HepG2 (cell line): ENCODE data around the gene VRK3. TPM values are rescaled to one million over a fixed set of nuclear protein-coding genes. Genes with fewer than 3 reads are reported as not detected.
A peak's percentile ranks its signal among the peaks of the same experiment; 100 is the strongest.

Experiments
- BORCS8-MEF2B ChIP-seq: sonication (generic); formaldehyde crosslinking; IDR thresholded peaks from 2 replicates; pipeline ENCODE4 v1.8.0; 2022; ENCODE audit warnings: mild to moderate bottlenecking, missing genetic modification reagents
- BRD4 ChIP-seq: sonication (generic); formaldehyde crosslinking; IDR thresholded peaks from 2 replicates; pipeline ENCODE4 v1.4.0; 2020; ENCODE audit warnings: missing genetic modification reagents
- EED ChIP-seq: sonication (generic); formaldehyde crosslinking; IDR thresholded peaks from 2 replicates; pipeline ENCODE4 v1.5.0; 2020; ENCODE audit warnings: mild to moderate bottlenecking, missing genetic modification reagents
- GTF3A ChIP-seq: sonication (generic); formaldehyde crosslinking; conservative IDR thresholded peaks from 2 replicates; pipeline ENCODE4 v1.4.0; 2020; ENCODE audit warnings: mild to moderate bottlenecking, missing genetic modification reagents
- HDAC6 ChIP-seq: fragments of 200-600 bp; sonication (generic); IDR thresholded peaks from 2 replicates; pipeline ENCODE4 v1.7.0; 2017; ENCODE audit warnings: mild to moderate bottlenecking, antibody characterized with exemption, low read length, low read depth
- KDM5B ChIP-seq: sonication (generic); formaldehyde crosslinking; IDR thresholded peaks from 2 replicates; pipeline ENCODE4 v1.4.0; 2020; ENCODE audit warnings: missing genetic modification reagents, mild to moderate bottlenecking, borderline replicate concordance
- KLF15 ChIP-seq: sonication (generic); formaldehyde crosslinking; IDR thresholded peaks from 2 replicates; pipeline ENCODE4 v1.8.1; 2023; ENCODE audit warnings: borderline replicate concordance, mild to moderate bottlenecking, inconsistent platforms, missing genetic modification reagents, mixed read lengths
- MXI1 ChIP-seq: IDR thresholded peaks from 3 replicates; pipeline ENCODE4 v1.6.1; 2012; ENCODE audit warnings: low read depth, low read length, inconsistent platforms, borderline replicate concordance
- NONO ChIP-seq, 2 experiments: fragments of 450-650 bp in 1 of 2; sonication (generic) in 1 of 2; formaldehyde crosslinking in 1 of 2; IDR thresholded peaks in 1 of 2; conservative IDR thresholded peaks in 1 of 2; 2 replicates each; pipeline versions ENCODE4 v1.6.1 to v1.8.0; 2017 to 2022; ENCODE audit warnings: mild to moderate bottlenecking in 1 of 2, missing genetic modification reagents in 1 of 2, moderate library complexity in 1 of 2
- RCOR2 ChIP-seq: IDR thresholded peaks from 2 replicates; pipeline ENCODE4 v1.6.1; 2016; ENCODE audit warnings: missing biosample characterization, missing genetic modification reagents
- SMARCC2 ChIP-seq: fragments of 450-650 bp; IDR thresholded peaks from 2 replicates; pipeline ENCODE4 v1.6.1; 2017; ENCODE audit warnings: antibody characterized with exemption, mild to moderate bottlenecking
- TGIF2 ChIP-seq: IDR thresholded peaks from 2 replicates; pipeline ENCODE4 v1.6.1; 2016; ENCODE audit warnings: control low read depth, missing compliant biosample characterization
- TIGD3 ChIP-seq: sonication (generic); formaldehyde crosslinking; IDR thresholded peaks from 2 replicates; pipeline ENCODE4 v1.5.1; 2020; ENCODE audit warnings: mild to moderate bottlenecking, missing genetic modification reagents, borderline replicate concordance
- TP53 ChIP-seq: sonication (generic); formaldehyde crosslinking; conservative IDR thresholded peaks from 2 replicates; pipeline ENCODE4 v1.4.0; 2020; ENCODE audit warnings: missing genetic modification reagents
- TRIM22 ChIP-seq: fragments of 450-650 bp; IDR thresholded peaks from 2 replicates; pipeline ENCODE4 v1.6.1; 2017
- ZNF326 ChIP-seq: sonication (generic); formaldehyde crosslinking; IDR thresholded peaks from 2 replicates; pipeline ENCODE4 v1.4.0; 2020; ENCODE audit warnings: missing genetic modification reagents, borderline replicate concordance
- ZNF704 ChIP-seq: sonication (generic); formaldehyde crosslinking; IDR thresholded peaks from 2 replicates; pipeline ENCODE4 v1.8.1; 2023; ENCODE audit warnings: mild to moderate bottlenecking, inconsistent platforms, moderate library complexity, missing genetic modification reagents, borderline replicate concordance
- ZNF746 ChIP-seq: sonication (generic); formaldehyde crosslinking; IDR thresholded peaks from 2 replicates; pipeline ENCODE4 v1.8.0; 2022; ENCODE audit warnings: mild to moderate bottlenecking, missing genetic modification reagents
- ZNF788 ChIP-seq: sonication (generic); formaldehyde crosslinking; IDR thresholded peaks from 2 replicates; pipeline ENCODE4 v1.5.0; 2020; ENCODE audit warnings: mild to moderate bottlenecking, missing genetic modification reagents, borderline replicate concordance
- ZSCAN12 ChIP-seq: sonication (generic); formaldehyde crosslinking; IDR thresholded peaks from 2 replicates; pipeline ENCODE4 v1.9.0; 2021; ENCODE audit warnings: mild to moderate bottlenecking, missing genetic modification reagents
- ZSCAN25 ChIP-seq: sonication (generic); formaldehyde crosslinking; IDR thresholded peaks from 2 replicates; pipeline ENCODE4 v1.8.0; 2022; ENCODE audit warnings: mild to moderate bottlenecking, missing genetic modification reagents
- polyA plus RNA-seq, 8 experiments: library from polyadenylated mRNA; depleted of rRNA in 3 of 8; stranded (reverse) in 7 of 8; unstranded in 1 of 8; fragments of >200 nt; fragmentation: Illumina TruSeq in 4 of 8; extraction: Trizol in 4 of 8; gene quantifications; 2 replicates each; pipeline versions ENCODE4 v1.2.1 to v1.2.3, GENCODE V29; 2011 to 2016; ENCODE audit warnings: low read depth in 4 of 8, missing spikeins in 1 of 8, mixed read lengths in 1 of 8; ENCODE audit not compliant: insufficient read depth in 1 of 8
- total RNA-seq, 5 experiments: library from RNA; depleted of rRNA; stranded (reverse); fragments of >200 nt; fragmentation: Illumina TruSeq; extraction: Trizol; gene quantifications; 2 replicates each; pipeline ENCODE4 v1.2.3, GENCODE V29; 2016; ENCODE audit warnings: low read depth in 1 of 5
- TF ChIP-seq, protein P1 (sequence below): sonication (generic); formaldehyde crosslinking; IDR thresholded peaks from 2 replicates; pipeline ENCODE4 v1.8.0; 2023; ENCODE audit warnings: mild to moderate bottlenecking, missing genetic modification reagents
- TF ChIP-seq, protein P2 (sequence below): sonication (generic); formaldehyde crosslinking; IDR thresholded peaks from 2 replicates; pipeline ENCODE4 v1.5.1; 2020; ENCODE audit warnings: missing genetic modification reagents, mild to moderate bottlenecking, borderline replicate concordance

Gene VRK3
- total and polyA plus RNA-seq, 2 of the 13 experiments (the other 11 are each of a cell fraction or from before 2014, with no cell fraction given) = 23.8 to 28.3 TPM

DNA sequence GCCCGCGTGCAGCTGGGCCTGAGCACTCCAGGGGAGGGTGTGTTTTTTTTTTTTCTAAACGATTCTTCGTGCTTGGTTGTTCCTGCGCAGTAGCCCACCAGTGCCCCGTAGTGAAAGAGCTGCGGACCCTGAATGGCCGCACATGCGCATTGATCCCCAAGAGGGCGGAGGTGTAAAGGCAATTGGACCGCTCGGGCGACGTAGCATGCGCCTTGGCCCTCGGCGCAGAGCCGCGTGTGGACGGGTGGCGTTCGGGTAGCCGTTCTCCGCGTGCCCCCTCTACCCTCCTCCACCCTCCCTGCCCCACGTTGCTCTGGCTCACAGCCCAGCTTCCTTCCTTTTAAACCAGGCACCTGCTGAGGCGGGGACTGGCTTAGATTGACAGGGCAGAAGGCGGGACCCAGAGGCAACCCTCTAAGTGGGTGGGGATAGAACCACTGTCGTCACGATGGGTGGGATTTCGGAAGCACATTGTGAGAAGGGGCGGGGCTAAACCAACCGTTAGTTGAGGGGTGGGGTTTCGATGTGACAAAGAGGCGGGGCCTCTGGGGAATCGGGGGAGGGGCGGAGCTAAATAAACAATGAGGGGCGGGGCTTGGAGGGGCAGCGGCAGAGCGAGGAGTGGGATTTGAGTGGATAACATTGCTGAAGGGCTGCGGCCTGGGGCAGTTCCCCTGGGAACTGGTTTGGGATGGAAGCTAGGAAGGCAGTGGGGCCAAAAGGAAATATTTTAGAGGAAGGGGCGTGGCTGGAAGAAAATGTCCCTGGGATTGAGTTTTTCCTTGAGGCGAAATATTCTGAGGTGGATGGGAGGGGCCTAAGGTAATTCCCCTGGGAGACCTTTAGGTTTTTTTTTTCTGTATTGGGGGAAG lies 95.3 kb downstream of the VRK3 start (continued):
- TF ChIP-seq TRIM22 (no peak), HDAC6 (no peak), GTF3A (CRISPR knock-in tag) (0 out of 2 replicates have a peak, but pooled peaks have one; percentile 19), ZNF326 (CRISPR knock-in tag) (no peak), KLF15 (CRISPR knock-in tag) (0 out of 2 replicates have a peak, but pooled peaks have one; percentile 63), ZSCAN25 (CRISPR knock-in tag) (peak; percentile 85; the same call in 1 of the 2 replicates), TIGD3 (no peak), RCOR2 (0 out of 2 replicates have a peak, but pooled peaks have one; percentile 38), ZNF746 (peak; percentile 76; the same call in 1 of the 2 replicates), MXI1 (peak; percentile 25; the same call in 1 of the 3 replicates), KDM5B (CRISPR knock-in tag) (peak; percentile 87; the same call in 1 of the 2 replicates), BRD4 (CRISPR knock-in tag) (0 out of 2 replicates have a peak, but pooled peaks have one; percentile 10), EED (CRISPR knock-in tag) (peak; percentile 57; the same call in 1 of the 2 replicates), ZSCAN12 (CRISPR knock-in tag) (0 out of 2 replicates have a peak, but pooled peaks have one; percentile 1), BORCS8-MEF2B (peak; percentile 85; the same call in 1 of the 2 replicates), TP53 (CRISPR knock-in tag) (no peak), NONO (IDR thresholded peaks at IDR 0.05) (no peak), NONO (CRISPR knock-in tag; conservative IDR thresholded peaks at IDR 0.05) (peak; percentile 83), ZNF788 (CRISPR knock-in tag) (peak; percentile 23; the same call in 1 of the 2 replicates), ZNF704 (CRISPR knock-in tag) (no peak; the same call in 1 of the 2 replicates), SMARCC2 (no peak), TGIF2 (CRISPR knock-in tag) (no peak)
- TF ChIP-seq, protein P1, sequence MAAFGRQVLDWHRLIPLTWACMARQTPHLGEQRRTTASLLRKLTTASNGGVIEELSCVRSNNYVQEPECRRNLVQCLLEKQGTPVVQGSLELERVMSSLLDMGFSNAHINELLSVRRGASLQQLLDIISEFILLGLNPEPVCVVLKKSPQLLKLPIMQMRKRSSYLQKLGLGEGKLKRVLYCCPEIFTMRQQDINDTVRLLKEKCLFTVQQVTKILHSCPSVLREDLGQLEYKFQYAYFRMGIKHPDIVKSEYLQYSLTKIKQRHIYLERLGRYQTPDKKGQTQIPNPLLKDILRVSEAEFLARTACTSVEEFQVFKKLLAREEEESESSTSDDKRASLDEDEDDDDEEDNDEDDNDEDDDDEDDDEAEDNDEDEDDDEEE (CRISPR knock-in tag) = peak; percentile 69; the same call in 1 of the 2 replicates
- TF ChIP-seq, protein P2, sequence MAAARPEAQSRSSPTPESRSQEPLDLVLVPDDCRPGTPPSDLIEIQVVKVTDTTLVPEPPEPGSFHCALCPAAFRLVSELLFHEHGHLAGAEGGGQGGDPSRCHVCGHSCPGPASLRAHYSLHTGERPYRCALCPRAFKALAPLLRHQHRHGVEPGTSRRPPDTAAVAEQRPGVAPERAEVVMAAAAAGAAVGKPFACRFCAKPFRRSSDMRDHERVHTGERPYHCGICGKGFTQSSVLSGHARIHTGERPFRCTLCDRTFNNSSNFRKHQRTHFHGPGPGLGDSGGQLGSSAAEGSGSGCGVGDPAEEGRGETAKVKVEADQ (CRISPR knock-in tag) = peak; percentile 34; the same call in 1 of the 2 replicates
